Vagina (tissue), 2 donors: ENCODE results near the gene AP2B1. TPM values are rescaled to one million over a fixed set of nuclear protein-coding genes. Genes with fewer than 3 reads are reported as not detected.

Experiments used
- DNase-seq, 2 donors: peaks; one replicate each; pipeline ENCODE4 v3.0.0-alpha.2; 2017; ENCODE audit errors: extremely low spot score in 2 of 2
- H3K27ac ChIP-seq: fragments of 200-600 bp; sonication (generic); one replicate; pipeline ENCODE4 v1.5.1; 2019
- H3K27me3 ChIP-seq: fragments of 200-600 bp; sonication (generic); one replicate; pipeline ENCODE4 v1.5.1; 2019
- H3K36me3 ChIP-seq, 2 donors: fragments of 200-600 bp; sonication (generic); one replicate each; pipeline ENCODE4 v1.5.1; 2017 to 2019
- H3K4me1 ChIP-seq: fragments of 200-600 bp; sonication (generic); one replicate; pipeline ENCODE4 v1.5.1; 2019
- H3K4me3 ChIP-seq, 2 donors: fragments of 200-600 bp; sonication (generic); 1 replicate in 1 of 2; 2 replicates in 1 of 2; pipeline ENCODE4 v1.5.1; 2016 to 2019
- H3K9me3 ChIP-seq: fragments of 200-600 bp; sonication (generic); one replicate; pipeline ENCODE4 v1.5.1; 2019
- CTCF ChIP-seq, 3 experiments: fragments of 450-650 bp in 2 of 3; fragments of 200-600 bp in 1 of 3; sonication (generic) in 1 of 3; IDR thresholded peaks; one replicate each; pipeline ENCODE4 v1.5.1; 2017 to 2019; ENCODE audit warnings: antibody characterized with exemption in 3 of 3, mild to moderate bottlenecking in 2 of 3, moderate library complexity in 2 of 3
- POLR2A ChIP-seq, 2 donors: fragments of 450-650 bp; IDR thresholded peaks; one replicate each; pipeline ENCODE4 v1.6.1; 2017; ENCODE audit warnings: antibody characterized with exemption in 2 of 2, mild to moderate bottlenecking in 2 of 2, moderate library complexity in 2 of 2
- POLR2AphosphoS5 ChIP-seq, 2 donors: sonication (generic); formaldehyde crosslinking; IDR thresholded peaks; one replicate each; pipeline ENCODE4 v1.9.0; 2017; ENCODE audit warnings: antibody characterized with exemption in 2 of 2, mild to moderate bottlenecking in 2 of 2, low read depth in 1 of 2; ENCODE audit not compliant: insufficient read depth in 1 of 2
- intact Hi-C: fragments of 100-400 bp; cut with DNase I; formaldehyde crosslinking; loops from one replicate; pipeline ENCODE4 v1.15.1; 2023
- total RNA-seq: library from RNA; depleted of rRNA; stranded (reverse); fragments of >200 nt; gene quantifications from one replicate; pipeline ENCODE4 v1.2.3, GENCODE V29; 2016

AP2B1 gene
- total RNA-seq, 1 donor from 2014 or later = 62.1 TPM

GRCh38 chr17:35548208-35548810, 38.8 kb upstream of the AP2B1 start:
- Histone ChIP-seq H3K4me3 (no peak overlapping the region), H3K4me1 (no peaks in the 10 kb centered on the region), H3K9me3 (no peaks in the 10 kb centered on the region), H3K36me3 (no peaks in the 10 kb centered on the region), H3K27me3 (no peaks in the 10 kb centered on the region), H3K27ac (no peak overlapping the region)
- no peak for DNase-seq
- TF ChIP-seq CTCF (IDR thresholded peaks at IDR 0.05) = no peak
- no peak for TF ChIP-seq POLR2AphosphoS5 (IDR thresholded peaks at IDR 0.05; ENCODE audit: insufficient read depth in 1 of 2, low read depth in 1 of 2)
- TF ChIP-seq POLR2A (IDR thresholded peaks at IDR 0.05) = no peak
- intact Hi-C loops = no loop called here

- TF ChIP-seq CTCF (IDR thresholded peaks at IDR 0.05) = no peak
- TF ChIP-seq POLR2AphosphoS5 (IDR thresholded peaks at IDR 0.05; ENCODE audit: insufficient read depth in 1 of 2, low read depth in 1 of 2) = no peak
- TF ChIP-seq POLR2A (IDR thresholded peaks at IDR 0.05) = no peak
- no peak overlapping the region for H3K4me3 ChIP-seq
- no peak for DNase-seq
- intact Hi-C loops = no loop called here
- H3K36me3 ChIP-seq = no peaks in the 10 kb centered on the region
- H3K27ac ChIP-seq = no peak overlapping the region
- H3K4me1 ChIP-seq = no peaks in the 10 kb centered on the region
- no peaks in the 10 kb centered on the region for H3K9me3 ChIP-seq
- H3K27me3 ChIP-seq = no peaks in the 10 kb centered on the region
Observed at GRCh38 chr17:35548978-35549377, 38.1 kb upstream of the AP2B1 start.

- TF ChIP-seq CTCF (IDR thresholded peaks at IDR 0.05) = no peak
- no peak for TF ChIP-seq POLR2A (IDR thresholded peaks at IDR 0.05)
- no peak for TF ChIP-seq POLR2AphosphoS5 (IDR thresholded peaks at IDR 0.05; ENCODE audit: insufficient read depth in 1 of 2, low read depth in 1 of 2)
- Histone ChIP-seq H3K27ac (no peak overlapping the region), H3K27me3 (no peaks in the 10 kb centered on the region), H3K4me1 (no peaks in the 10 kb centered on the region), H3K9me3 (no peaks in the 10 kb centered on the region), H3K36me3 (no peaks in the 10 kb centered on the region), H3K4me3 (no peak overlapping the region)
- DNase-seq = peak in 1 of 2 donors; percentile 1
- intact Hi-C loops = no loop called here
Observed at GRCh38 chr17:35553310-35553709, 33.8 kb upstream of the AP2B1 start.

- TF ChIP-seq POLR2AphosphoS5 (IDR thresholded peaks at IDR 0.05; ENCODE audit: insufficient read depth in 1 of 2, low read depth in 1 of 2) = no peak
- TF ChIP-seq CTCF (IDR thresholded peaks at IDR 0.05) = no peak
- TF ChIP-seq POLR2A (IDR thresholded peaks at IDR 0.05) = no peak
- peak in 1 of 2 donors; percentile 5 for DNase-seq
- Histone ChIP-seq H3K4me1 (no peaks in the 10 kb centered on the region), H3K4me3 (no peak overlapping the region), H3K36me3 (no peaks in the 10 kb centered on the region), H3K27me3 (no peaks in the 10 kb centered on the region), H3K9me3 (no peaks in the 10 kb centered on the region), H3K27ac (no peak overlapping the region)
- intact Hi-C loops = no loop called here
Observed at GRCh38 chr17:35554668-35555067, 32.5 kb upstream of the AP2B1 start.

- no peaks in the 10 kb centered on the region for H3K27me3 ChIP-seq
- no peak overlapping the region for H3K4me3 ChIP-seq
- H3K9me3 ChIP-seq = no peaks in the 10 kb centered on the region
- intact Hi-C loops = no loop called here
- H3K27ac ChIP-seq = no peak overlapping the region
- peak in 1 of 2 donors; percentile 16 for DNase-seq
- H3K4me1 ChIP-seq = no peaks in the 10 kb centered on the region
- no peaks in the 10 kb centered on the region for H3K36me3 ChIP-seq
- TF ChIP-seq POLR2A (IDR thresholded peaks at IDR 0.05) (no peak), POLR2AphosphoS5 (IDR thresholded peaks at IDR 0.05; ENCODE audit: insufficient read depth in 1 of 2, low read depth in 1 of 2) (no peak), CTCF (IDR thresholded peaks at IDR 0.05) (no peak)
Observed at GRCh38 chr17:35555691-35556090, 31.4 kb upstream of the AP2B1 start.
